ENCODE results near the gene GNE.
"Not testable (repeated sequence)": the region's sequence is repeated elsewhere in the genome, so short reads cannot be mapped to it uniquely, and the experiment has no call there.

GNE gene, protein sequence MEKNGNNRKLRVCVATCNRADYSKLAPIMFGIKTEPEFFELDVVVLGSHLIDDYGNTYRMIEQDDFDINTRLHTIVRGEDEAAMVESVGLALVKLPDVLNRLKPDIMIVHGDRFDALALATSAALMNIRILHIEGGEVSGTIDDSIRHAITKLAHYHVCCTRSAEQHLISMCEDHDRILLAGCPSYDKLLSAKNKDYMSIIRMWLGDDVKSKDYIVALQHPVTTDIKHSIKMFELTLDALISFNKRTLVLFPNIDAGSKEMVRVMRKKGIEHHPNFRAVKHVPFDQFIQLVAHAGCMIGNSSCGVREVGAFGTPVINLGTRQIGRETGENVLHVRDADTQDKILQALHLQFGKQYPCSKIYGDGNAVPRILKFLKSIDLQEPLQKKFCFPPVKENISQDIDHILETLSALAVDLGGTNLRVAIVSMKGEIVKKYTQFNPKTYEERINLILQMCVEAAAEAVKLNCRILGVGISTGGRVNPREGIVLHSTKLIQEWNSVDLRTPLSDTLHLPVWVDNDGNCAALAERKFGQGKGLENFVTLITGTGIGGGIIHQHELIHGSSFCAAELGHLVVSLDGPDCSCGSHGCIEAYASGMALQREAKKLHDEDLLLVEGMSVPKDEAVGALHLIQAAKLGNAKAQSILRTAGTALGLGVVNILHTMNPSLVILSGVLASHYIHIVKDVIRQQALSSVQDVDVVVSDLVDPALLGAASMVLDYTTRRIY

DNA sequence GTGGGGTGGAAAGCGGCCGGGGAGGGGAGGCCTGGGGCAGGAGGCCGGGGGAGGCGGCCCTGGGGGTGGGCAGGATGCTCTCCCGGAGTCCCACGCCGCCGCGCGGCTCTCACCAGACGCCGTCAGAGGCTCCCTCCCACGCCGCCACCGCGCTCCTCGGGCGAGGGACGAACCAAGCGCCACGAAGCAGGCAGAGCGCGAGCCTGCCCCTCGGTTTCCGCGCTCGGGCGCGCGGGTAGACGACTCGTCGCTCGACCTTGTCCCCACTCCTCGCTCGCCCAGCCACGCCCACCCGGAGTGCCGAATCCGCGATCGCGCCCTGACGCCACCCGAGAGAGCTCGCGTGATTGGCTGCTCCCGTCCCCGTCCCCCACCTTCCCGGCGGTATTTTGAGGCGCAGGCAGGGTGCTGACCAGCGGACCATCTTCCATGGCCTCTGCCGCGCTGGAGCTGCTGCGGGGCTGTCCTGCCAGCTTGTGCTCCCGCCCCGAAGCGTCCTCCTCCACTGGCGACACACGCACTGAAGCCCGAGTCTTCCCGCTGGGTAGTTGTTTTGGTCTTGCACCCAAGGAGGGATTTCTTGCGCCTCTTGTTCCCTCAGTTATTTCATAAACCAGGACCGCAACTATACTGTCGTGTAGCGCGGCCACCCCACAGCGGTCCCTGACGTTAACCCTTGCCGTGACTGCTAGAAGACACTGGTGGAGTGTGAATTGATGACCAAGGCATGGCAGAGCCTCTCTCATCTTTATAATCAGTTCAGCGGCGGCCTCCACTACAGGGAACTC, at the start of gene GNE:
TSS of gene GNE (minus strand) at position 241 of the 788 bp plus-strand sequence. CDS start 9,093 bp downstream, outside the sequence.
- Histone ChIP-seq H3K4me3 (ENCODE audit: low read depth, low read length) (peak within 1 kb of the TSS; percentile 82), H3K27me3 (ENCODE audit: insufficient read depth, low read length) (no peaks in the 10 kb centered on the region), H3K27ac (ENCODE audit: low read depth, low read length) (peak within 1 kb of the TSS; percentile 75), H3K79me2 (ENCODE audit: control insufficient read depth, insufficient read depth, low read length, unreplicated experiment) (peaks cover 32% of the 10 kb centered on the region), H2AFZ (ENCODE audit: low read length, unreplicated experiment) (peak within 1 kb of the TSS; percentile 90), H3K4me1 (ENCODE audit: control insufficient read depth, insufficient read depth, low read length, unreplicated experiment) (peaks cover 14% of the 10 kb centered on the region), H3K36me3 (ENCODE audit: insufficient read depth, low read length) (peaks cover 5% of the 10 kb centered on the region; the same call in 1 of the 2 replicates)

DNA sequence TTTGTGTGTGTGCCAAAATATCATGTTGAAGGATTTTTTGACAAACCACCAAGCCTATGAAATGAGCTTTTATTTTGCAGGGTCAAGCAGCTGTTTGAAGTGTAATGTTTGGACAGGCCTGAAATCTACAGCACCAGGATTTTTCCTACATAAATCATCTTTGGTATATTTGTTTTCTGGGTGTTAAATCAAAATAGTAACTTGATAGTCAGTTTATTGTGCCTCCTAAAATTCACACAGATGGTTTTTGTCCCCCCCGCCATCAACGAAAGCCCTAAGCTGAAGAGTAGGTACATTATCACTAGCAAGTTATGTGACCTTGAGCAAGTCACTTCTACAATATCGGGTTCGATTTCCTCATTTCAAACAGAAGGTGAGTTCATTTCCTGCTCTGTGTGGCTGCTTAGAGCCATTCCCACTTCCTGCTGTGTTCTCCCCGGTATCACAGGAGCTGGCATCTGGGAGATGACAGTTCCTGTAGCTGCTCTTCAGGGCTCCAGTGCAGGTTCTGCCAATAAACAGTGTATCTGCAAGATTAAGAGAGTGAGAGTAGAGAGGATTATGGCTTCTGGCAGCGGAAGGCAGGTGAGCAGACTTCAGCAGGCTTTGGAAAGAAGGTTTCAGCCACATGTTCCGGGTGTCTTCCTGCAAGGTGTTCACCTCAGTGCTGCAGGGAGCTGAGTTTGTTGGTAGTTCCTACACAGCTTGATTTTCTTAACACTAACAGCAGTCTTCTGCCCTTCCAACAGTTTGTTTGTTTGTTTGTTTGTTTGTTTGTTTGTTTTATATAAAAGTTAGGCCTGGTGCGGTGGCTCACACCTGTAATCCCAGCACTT, 48.4 kb upstream of the GNE start:
- Histone ChIP-seq H3K27me3 (ENCODE audit: insufficient read depth, low read length) (no peaks in the 10 kb centered on the region), H3K4me3 (ENCODE audit: low read depth, low read length) (no peak overlapping the region), H3K4me1 (ENCODE audit: control insufficient read depth, insufficient read depth, low read length, unreplicated experiment) (no peaks in the 10 kb centered on the region), H3K36me3 (ENCODE audit: insufficient read depth, low read length) (no peaks in the 10 kb centered on the region), H3K27ac (ENCODE audit: low read depth, low read length) (no peak overlapping the region), H3K79me2 (ENCODE audit: control insufficient read depth, insufficient read depth, low read length, unreplicated experiment) (no peaks in the 10 kb centered on the region), H2AFZ (ENCODE audit: low read length, unreplicated experiment) (no peak overlapping the region)

DNA sequence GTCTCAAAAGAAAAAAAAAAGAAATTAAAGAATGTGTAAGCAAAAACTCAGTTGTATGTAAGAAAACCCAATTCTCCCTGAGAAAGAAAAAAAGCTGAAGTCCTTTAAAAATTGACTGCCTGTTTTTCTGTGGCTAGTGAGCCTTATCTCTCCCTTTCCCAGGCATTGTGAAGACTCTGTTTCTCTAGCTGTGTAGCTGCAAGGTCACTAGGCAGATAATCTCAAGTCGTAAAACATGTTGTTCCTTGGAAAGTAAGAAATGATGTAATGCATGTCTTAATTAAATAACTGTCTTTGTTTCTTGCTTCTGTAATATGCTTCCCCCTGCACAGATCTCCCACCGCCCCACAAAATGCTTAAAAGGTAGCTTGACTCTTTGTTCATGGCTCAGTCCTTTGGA, 46.1 kb upstream of the GNE start:
- not testable (repeated sequence) for H3K79me2 ChIP-seq (ENCODE audit: control insufficient read depth, insufficient read depth, low read length, unreplicated experiment); H3K27me3 ChIP-seq (ENCODE audit: insufficient read depth, low read length); H3K36me3 ChIP-seq (ENCODE audit: insufficient read depth, low read length); H3K4me3 ChIP-seq (ENCODE audit: low read depth, low read length); H3K27ac ChIP-seq (ENCODE audit: low read depth, low read length); H2AFZ ChIP-seq (ENCODE audit: low read length, unreplicated experiment); H3K4me1 ChIP-seq (ENCODE audit: control insufficient read depth, insufficient read depth, low read length, unreplicated experiment)

DNA sequence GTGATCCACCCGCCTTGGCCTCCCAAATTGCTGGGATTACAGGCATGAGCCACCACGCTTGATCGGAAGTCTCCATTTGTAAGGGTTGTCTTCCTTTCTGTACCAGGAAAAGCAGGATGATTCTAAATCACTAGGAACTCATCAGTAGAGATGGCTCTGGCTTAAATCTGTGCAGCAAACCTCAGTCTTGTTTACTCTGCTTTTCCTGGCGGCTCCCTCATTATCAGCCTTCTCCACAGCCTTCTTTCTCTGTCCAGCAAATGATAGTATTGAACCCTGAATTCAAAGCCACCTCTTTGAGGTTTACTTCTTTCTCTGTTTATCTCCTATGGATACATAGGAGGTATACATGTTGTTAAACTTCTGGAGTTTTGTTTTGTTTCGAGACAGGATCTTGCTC, 43.0 kb upstream of the GNE start:
- Histone ChIP-seq H3K36me3 (ENCODE audit: insufficient read depth, low read length) (no peaks in the 10 kb centered on the region), H3K27me3 (ENCODE audit: insufficient read depth, low read length) (no peaks in the 10 kb centered on the region), H2AFZ (ENCODE audit: low read length, unreplicated experiment) (no peak overlapping the region), H3K27ac (ENCODE audit: low read depth, low read length) (no peak overlapping the region), H3K79me2 (ENCODE audit: control insufficient read depth, insufficient read depth, low read length, unreplicated experiment) (no peaks in the 10 kb centered on the region), H3K4me1 (ENCODE audit: control insufficient read depth, insufficient read depth, low read length, unreplicated experiment) (no peaks in the 10 kb centered on the region), H3K4me3 (ENCODE audit: low read depth, low read length) (no peak overlapping the region)

DNA sequence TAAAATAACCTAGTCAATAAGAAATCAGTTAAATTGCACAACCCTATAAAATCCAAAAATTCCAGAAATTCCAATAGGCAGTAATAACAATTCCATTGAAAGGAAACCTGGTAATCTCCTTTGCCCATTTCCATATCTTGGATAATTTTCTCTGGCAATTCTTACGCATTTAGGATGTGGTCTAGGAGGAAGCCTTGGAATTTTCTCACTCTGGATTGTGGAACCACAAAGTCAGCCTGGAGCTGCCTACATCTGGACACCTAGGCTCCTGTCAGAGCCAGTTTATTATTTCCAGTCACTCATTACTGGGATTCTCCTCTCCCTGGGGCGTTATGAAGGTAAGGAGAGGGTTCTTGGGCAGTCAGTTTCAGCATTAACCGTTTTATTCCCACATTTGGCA, 40.3 kb upstream of the GNE start:
- Histone ChIP-seq H3K79me2 (ENCODE audit: control insufficient read depth, insufficient read depth, low read length, unreplicated experiment) (no peaks in the 10 kb centered on the region), H3K4me1 (ENCODE audit: control insufficient read depth, insufficient read depth, low read length, unreplicated experiment) (no peaks in the 10 kb centered on the region), H3K27ac (ENCODE audit: low read depth, low read length) (no peak overlapping the region), H2AFZ (ENCODE audit: low read length, unreplicated experiment) (no peak overlapping the region), H3K36me3 (ENCODE audit: insufficient read depth, low read length) (no peaks in the 10 kb centered on the region), H3K27me3 (ENCODE audit: insufficient read depth, low read length) (no peaks in the 10 kb centered on the region), H3K4me3 (ENCODE audit: low read depth, low read length) (no peak overlapping the region)

DNA sequence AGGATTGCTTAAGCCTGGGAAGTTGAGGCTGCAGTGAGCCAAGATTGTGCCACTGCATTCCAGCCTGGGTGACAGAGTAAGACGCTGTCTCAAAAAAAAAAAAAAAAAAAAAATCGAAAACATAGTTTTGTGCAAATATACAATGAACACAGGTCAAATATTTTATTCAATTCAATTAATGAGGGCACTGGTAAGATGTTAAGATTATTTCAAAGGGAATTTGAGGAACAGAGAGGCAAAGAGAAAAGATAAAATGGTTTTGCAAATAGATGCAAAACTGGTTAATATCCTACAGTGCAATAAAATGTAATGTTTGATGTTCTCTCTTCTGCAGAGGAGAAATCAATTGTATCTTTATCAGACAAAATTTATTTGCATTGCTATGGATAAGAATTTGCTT, 39.5 kb upstream of the GNE start:
- H3K79me2 ChIP-seq (ENCODE audit: control insufficient read depth, insufficient read depth, low read length, unreplicated experiment) = no peaks in the 10 kb centered on the region
- H3K4me3 ChIP-seq (ENCODE audit: low read depth, low read length) = no peak overlapping the region
- no peaks in the 10 kb centered on the region for H3K27me3 ChIP-seq (ENCODE audit: insufficient read depth, low read length)
- no peak overlapping the region for H3K27ac ChIP-seq (ENCODE audit: low read depth, low read length)
- no peaks in the 10 kb centered on the region for H3K4me1 ChIP-seq (ENCODE audit: control insufficient read depth, insufficient read depth, low read length, unreplicated experiment)
- no peaks in the 10 kb centered on the region for H3K36me3 ChIP-seq (ENCODE audit: insufficient read depth, low read length)
- H2AFZ ChIP-seq (ENCODE audit: low read length, unreplicated experiment) = no peak overlapping the region

DNA sequence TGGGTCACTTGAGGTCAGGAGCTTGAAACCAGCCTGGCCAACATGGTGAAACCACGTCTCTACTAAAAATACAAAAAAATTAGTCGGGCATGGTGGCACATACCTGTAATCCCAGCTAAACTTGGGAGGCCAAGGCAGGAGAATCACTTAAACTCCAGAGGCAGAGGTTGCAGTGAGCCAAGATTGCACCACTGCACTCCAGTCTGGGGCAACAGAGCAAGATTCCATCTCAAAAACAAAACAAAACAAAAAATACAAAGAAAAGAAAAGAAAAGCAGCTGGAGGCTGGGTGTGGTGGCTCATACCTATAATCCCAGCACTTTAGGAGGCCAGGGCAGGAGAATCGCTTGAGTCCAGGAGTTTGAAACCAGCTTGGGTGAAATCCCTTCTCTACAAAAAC, 36.7 kb upstream of the GNE start:
- H3K27ac ChIP-seq (ENCODE audit: low read depth, low read length); H3K27me3 ChIP-seq (ENCODE audit: insufficient read depth, low read length); H3K4me3 ChIP-seq (ENCODE audit: low read depth, low read length); H2AFZ ChIP-seq (ENCODE audit: low read length, unreplicated experiment); H3K4me1 ChIP-seq (ENCODE audit: control insufficient read depth, insufficient read depth, low read length, unreplicated experiment); H3K36me3 ChIP-seq (ENCODE audit: insufficient read depth, low read length); H3K79me2 ChIP-seq (ENCODE audit: control insufficient read depth, insufficient read depth, low read length, unreplicated experiment): not testable (repeated sequence)

DNA sequence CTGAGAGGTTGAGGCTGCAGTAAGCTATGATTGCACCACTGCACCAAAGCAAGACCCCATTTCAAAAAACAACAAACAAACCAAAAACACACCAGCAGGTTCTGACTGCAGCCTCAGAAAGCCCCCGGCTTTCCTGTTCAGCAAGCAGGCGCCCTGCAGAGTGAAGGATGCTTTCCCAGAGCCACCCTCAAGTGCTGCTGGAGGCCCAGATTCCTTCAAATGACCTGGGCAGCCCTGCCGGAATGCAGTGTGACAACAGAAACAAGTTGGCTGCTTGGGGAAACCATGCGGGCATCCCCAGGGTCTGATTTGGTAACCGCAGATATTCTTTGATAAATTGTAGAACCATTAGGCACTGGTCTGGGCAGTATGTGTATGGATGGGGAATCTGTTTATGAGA, 35.7 kb upstream of the GNE start:
- Histone ChIP-seq H2AFZ (ENCODE audit: low read length, unreplicated experiment) (no peak overlapping the region), H3K4me1 (ENCODE audit: control insufficient read depth, insufficient read depth, low read length, unreplicated experiment) (no peaks in the 10 kb centered on the region), H3K79me2 (ENCODE audit: control insufficient read depth, insufficient read depth, low read length, unreplicated experiment) (no peaks in the 10 kb centered on the region), H3K4me3 (ENCODE audit: low read depth, low read length) (no peak overlapping the region), H3K36me3 (ENCODE audit: insufficient read depth, low read length) (no peaks in the 10 kb centered on the region), H3K27me3 (ENCODE audit: insufficient read depth, low read length) (no peaks in the 10 kb centered on the region), H3K27ac (ENCODE audit: low read depth, low read length) (no peak overlapping the region)

DNA sequence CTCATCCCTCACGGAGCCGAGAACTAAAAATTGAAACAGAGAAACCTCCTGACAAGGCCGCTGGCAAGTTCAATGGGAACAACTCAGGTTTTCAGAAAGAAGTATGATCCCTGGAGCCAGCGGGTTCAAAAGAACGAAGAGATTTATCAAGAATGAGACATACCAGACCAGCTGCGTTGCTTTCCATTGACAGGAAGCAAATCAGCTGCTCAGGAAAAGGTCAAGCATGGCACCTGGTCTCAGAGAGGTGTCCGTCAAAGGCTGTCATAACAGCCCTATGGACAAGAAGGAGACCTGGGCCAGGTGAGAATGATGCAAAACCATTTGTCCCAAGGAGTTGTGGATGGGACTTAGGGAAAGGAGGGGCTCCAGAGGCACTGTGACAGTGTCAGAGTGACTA, 34.9 kb upstream of the GNE start:
- no peaks in the 10 kb centered on the region for H3K4me1 ChIP-seq (ENCODE audit: control insufficient read depth, insufficient read depth, low read length, unreplicated experiment)
- H3K36me3 ChIP-seq (ENCODE audit: insufficient read depth, low read length) = no peaks in the 10 kb centered on the region
- H3K79me2 ChIP-seq (ENCODE audit: control insufficient read depth, insufficient read depth, low read length, unreplicated experiment) = no peaks in the 10 kb centered on the region
- no peaks in the 10 kb centered on the region for H3K27me3 ChIP-seq (ENCODE audit: insufficient read depth, low read length)
- H3K27ac ChIP-seq (ENCODE audit: low read depth, low read length) = no peak overlapping the region
- H2AFZ ChIP-seq (ENCODE audit: low read length, unreplicated experiment) = no peak overlapping the region
- no peak overlapping the region for H3K4me3 ChIP-seq (ENCODE audit: low read depth, low read length)

DNA sequence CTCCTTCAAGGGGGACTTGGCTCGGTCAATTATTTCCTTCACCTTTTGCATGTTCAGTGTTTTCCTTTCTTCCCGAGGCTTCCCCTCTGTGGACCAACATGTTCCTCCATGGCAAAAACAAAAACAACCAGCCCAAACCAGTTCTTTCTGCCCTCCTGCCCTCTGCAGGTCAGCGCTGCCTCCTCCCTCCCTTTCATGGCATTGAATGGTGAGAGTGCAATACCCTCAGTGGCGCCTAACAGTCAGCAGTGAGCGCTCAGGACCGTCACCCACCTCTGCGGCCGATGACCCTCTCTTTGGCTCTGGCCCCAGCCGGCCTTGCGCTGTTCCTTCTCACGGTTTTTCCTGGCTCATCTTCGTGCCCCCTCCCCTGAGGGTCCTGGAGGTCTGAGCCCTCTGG, 34.4 kb upstream of the GNE start:
- Histone ChIP-seq H2AFZ (ENCODE audit: low read length, unreplicated experiment) (no peak overlapping the region), H3K27me3 (ENCODE audit: insufficient read depth, low read length) (no peaks in the 10 kb centered on the region), H3K36me3 (ENCODE audit: insufficient read depth, low read length) (no peaks in the 10 kb centered on the region), H3K4me1 (ENCODE audit: control insufficient read depth, insufficient read depth, low read length, unreplicated experiment) (no peaks in the 10 kb centered on the region), H3K79me2 (ENCODE audit: control insufficient read depth, insufficient read depth, low read length, unreplicated experiment) (no peaks in the 10 kb centered on the region), H3K4me3 (ENCODE audit: low read depth, low read length) (no peak overlapping the region), H3K27ac (ENCODE audit: low read depth, low read length) (no peak overlapping the region)
